HL-60 (cell line): Measurements from ENCODE around the gene PSMC3.

Experiments
- CTCF ChIP-seq: IDR thresholded peaks from one replicate; pipeline ENCODE4 v1.5.1; 2011; ENCODE audit warnings: low read length, control low read depth, inconsistent platforms; ENCODE audit not compliant: insufficient read depth
- GABPA ChIP-seq: IDR thresholded peaks from 2 replicates; pipeline ENCODE4 v1.6.1; 2012; ENCODE audit warnings: low read depth
- POLR2AphosphoS5 ChIP-seq: IDR thresholded peaks from 2 replicates; pipeline ENCODE4 v1.6.1; 2012; ENCODE audit warnings: low read depth
- TF ChIP-seq, protein P1 (sequence below): IDR thresholded peaks from 2 replicates; pipeline ENCODE4 v1.6.1; 2012; ENCODE audit warnings: low read depth; ENCODE audit not compliant: insufficient replicate concordance

GRCh38 chr11:47372422-47372821, 53.8 kb downstream of the PSMC3 start:
- TF ChIP-seq POLR2AphosphoS5, result no peak
- TF ChIP-seq CTCF, result no peak
- TF ChIP-seq, protein P1, sequence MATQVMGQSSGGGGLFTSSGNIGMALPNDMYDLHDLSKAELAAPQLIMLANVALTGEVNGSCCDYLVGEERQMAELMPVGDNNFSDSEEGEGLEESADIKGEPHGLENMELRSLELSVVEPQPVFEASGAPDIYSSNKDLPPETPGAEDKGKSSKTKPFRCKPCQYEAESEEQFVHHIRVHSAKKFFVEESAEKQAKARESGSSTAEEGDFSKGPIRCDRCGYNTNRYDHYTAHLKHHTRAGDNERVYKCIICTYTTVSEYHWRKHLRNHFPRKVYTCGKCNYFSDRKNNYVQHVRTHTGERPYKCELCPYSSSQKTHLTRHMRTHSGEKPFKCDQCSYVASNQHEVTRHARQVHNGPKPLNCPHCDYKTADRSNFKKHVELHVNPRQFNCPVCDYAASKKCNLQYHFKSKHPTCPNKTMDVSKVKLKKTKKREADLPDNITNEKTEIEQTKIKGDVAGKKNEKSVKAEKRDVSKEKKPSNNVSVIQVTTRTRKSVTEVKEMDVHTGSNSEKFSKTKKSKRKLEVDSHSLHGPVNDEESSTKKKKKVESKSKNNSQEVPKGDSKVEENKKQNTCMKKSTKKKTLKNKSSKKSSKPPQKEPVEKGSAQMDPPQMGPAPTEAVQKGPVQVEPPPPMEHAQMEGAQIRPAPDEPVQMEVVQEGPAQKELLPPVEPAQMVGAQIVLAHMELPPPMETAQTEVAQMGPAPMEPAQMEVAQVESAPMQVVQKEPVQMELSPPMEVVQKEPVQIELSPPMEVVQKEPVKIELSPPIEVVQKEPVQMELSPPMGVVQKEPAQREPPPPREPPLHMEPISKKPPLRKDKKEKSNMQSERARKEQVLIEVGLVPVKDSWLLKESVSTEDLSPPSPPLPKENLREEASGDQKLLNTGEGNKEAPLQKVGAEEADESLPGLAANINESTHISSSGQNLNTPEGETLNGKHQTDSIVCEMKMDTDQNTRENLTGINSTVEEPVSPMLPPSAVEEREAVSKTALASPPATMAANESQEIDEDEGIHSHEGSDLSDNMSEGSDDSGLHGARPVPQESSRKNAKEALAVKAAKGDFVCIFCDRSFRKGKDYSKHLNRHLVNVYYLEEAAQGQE, result no peak
- TF ChIP-seq GABPA, result no peak
